ENCODE data around the gene OTP. TPM values are rescaled to one million over a fixed set of nuclear protein-coding genes. Genes with fewer than 3 reads are reported as not detected.

Gene OTP
- total RNA-seq: not detected
- long read RNA-seq: 0 reads

- intact Hi-C loops (cut with DNase I): no loop called here
- no peak for DNase-seq (ENCODE audit: low spot score)
Observed at GRCh38 chr5:77637998-77638762, at the start of gene OTP. TSS of gene OTP (minus strand) at chr5:77638713. CDS start at chr5:77638549, 164 bp downstream.

GRCh38 chr5:77683171-77683732 lies 44.7 kb upstream of the OTP start:
- intact Hi-C loops (cut with DNase I): no loop called here
- DNase-seq (ENCODE audit: low spot score): no peak

- no peak for DNase-seq (ENCODE audit: low spot score)
- intact Hi-C loops (cut with DNase I): no loop called here
Observed at GRCh38 chr5:77670526-77670925, 32.0 kb upstream of the OTP start.

GRCh38 chr5:77669677-77670076 lies 31.2 kb upstream of the OTP start:
- intact Hi-C loops (cut with DNase I): no loop called here
- DNase-seq (ENCODE audit: low spot score): no peak

GRCh38 chr5:77663090-77663863 lies 24.8 kb upstream of the OTP start:
- intact Hi-C loops (cut with DNase I): no loop called here
- no peak for DNase-seq (ENCODE audit: low spot score)

- intact Hi-C loops (cut with DNase I): no loop called here
- no peak for DNase-seq (ENCODE audit: low spot score)
Observed at GRCh38 chr5:77662635-77663034, 24.1 kb upstream of the OTP start.

- DNase-seq (ENCODE audit: low spot score): no peak
- intact Hi-C loops (cut with DNase I): no loop called here
Observed at GRCh38 chr5:77658662-77659061, 20.1 kb upstream of the OTP start.

GRCh38 chr5:77651343-77651742 lies 12.8 kb upstream of the OTP start:
- intact Hi-C loops (cut with DNase I): no loop called here
- DNase-seq (ENCODE audit: low spot score): no peak

- no peak for DNase-seq (ENCODE audit: low spot score)
- intact Hi-C loops (cut with DNase I): no loop called here
Observed at GRCh38 chr5:77650686-77651085, 12.2 kb upstream of the OTP start.

- intact Hi-C loops (cut with DNase I): loop anchor here (10.0 kb wide), 2 partner anchors 325 to 355 kb away; no protein-coding TSS in a partner anchor
- DNase-seq (ENCODE audit: low spot score): no peak
Observed at GRCh38 chr5:77649776-77650175, 11.3 kb upstream of the OTP start.

- no peak for DNase-seq (ENCODE audit: low spot score)
- intact Hi-C loops (cut with DNase I): loop anchor here (10.0 kb wide), 2 partner anchors 329 to 359 kb away; no protein-coding TSS in a partner anchor
Observed at GRCh38 chr5:77645995-77646639, 7.6 kb upstream of the OTP start.

- no peak for DNase-seq (ENCODE audit: low spot score)
- intact Hi-C loops (cut with DNase I): loop anchor here (10.0 kb wide), 2 partner anchors 329 to 359 kb away; no protein-coding TSS in a partner anchor
Observed at GRCh38 chr5:77645158-77645994, 6.9 kb upstream of the OTP start.

GRCh38 chr5:77644371-77645157 lies 6.1 kb upstream of the OTP start:
- intact Hi-C loops (cut with DNase I): loop anchor here (5.0 to 10.0 kb wide), 3 partner anchors 133 to 360 kb away; partner anchors contain the start of gene TBCA
- DNase-seq (ENCODE audit: low spot score): no peak

GRCh38 chr5:77643654-77644370 lies 5.3 kb upstream of the OTP start:
- no peak for DNase-seq (ENCODE audit: low spot score)
- intact Hi-C loops (cut with DNase I): loop anchor here (5.0 to 10.0 kb wide), 3 partner anchors 133 to 361 kb away; partner anchors contain the start of gene TBCA

- intact Hi-C loops (cut with DNase I): loop anchor here (5.0 to 10.0 kb wide), 3 partner anchors 134 to 362 kb away; partner anchors contain the start of gene TBCA
- DNase-seq (ENCODE audit: low spot score): no peak
Observed at GRCh38 chr5:77642738-77643653, 4.5 kb upstream of the OTP start.
